GM18861 (cell line): ENCODE measurements around the gene EFCAB8.

ENCODE experiments used
- ATAC-seq: cut with Tn5 transposase; IDR thresholded peaks from one replicate; pipeline ENCODE4 v1.9.1; 2021; ENCODE audit not compliant: unreplicated experiment

The EFCAB8 gene

DNA sequence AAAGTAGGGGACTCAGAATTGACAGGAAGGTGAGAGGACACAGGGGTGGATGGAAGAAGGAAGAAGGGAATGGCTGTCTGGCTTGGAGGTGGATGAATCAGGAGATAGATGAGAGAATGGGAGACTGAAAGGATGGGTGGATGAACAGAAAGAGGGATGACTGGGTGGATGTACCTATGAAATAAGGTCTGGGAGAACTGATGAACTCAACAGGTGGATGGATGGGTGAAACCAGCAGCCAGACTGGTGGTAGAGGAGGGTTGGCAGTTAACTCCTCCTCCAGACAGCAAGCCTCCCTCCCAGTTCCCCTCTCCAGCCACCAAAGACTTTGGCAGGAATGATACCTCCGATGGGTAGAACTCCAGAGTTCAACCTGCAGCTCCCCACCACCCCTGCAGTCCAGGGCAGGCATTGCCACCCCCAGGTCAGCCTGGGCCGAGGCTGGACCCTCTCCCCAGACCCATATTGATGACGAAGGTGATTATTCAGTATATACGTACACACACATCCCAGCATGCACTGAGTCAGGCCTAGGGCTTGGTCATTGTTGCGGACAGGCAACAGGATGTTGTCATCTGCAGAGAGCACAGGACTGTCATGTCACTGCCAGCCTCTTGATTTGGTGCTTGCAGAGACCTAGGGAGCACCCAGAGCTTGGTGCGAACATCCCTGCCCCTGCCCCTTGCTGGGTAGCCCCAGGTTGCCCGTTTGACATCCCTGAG lies 143.5 kb downstream of the EFCAB8 start:
- no peak for ATAC-seq

- no peak for ATAC-seq
Measured at GRCh38 chr20:33004141-33004751, 145.5 kb downstream of the EFCAB8 start, which contains the start of gene SUN5. SUN5 (minus strand) TSS chr20:33004433; CDS start chr20:33004340, 93 bp downstream.

DNA sequence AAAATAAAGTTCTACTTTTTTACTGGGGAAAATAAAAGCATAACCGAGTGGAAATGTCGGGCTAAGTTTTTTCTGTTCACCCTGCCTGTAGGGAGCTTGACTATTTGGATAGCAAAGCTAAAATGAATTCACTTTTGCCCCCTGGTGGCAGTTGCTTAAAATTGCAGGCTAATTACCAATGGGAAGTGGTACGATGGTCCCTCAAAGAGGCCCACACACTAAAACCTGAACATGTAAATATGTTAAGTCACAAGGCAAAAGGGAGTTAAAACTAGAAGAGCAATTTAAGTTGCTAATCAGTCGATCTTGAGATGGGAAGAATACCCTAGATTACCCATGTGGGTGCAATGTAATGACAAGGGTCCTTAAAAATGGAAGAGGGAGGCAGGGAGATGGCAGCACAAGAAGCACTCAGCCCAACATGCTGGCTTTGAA lies 146.4 kb downstream of the EFCAB8 start:
- ATAC-seq: no peak

DNA sequence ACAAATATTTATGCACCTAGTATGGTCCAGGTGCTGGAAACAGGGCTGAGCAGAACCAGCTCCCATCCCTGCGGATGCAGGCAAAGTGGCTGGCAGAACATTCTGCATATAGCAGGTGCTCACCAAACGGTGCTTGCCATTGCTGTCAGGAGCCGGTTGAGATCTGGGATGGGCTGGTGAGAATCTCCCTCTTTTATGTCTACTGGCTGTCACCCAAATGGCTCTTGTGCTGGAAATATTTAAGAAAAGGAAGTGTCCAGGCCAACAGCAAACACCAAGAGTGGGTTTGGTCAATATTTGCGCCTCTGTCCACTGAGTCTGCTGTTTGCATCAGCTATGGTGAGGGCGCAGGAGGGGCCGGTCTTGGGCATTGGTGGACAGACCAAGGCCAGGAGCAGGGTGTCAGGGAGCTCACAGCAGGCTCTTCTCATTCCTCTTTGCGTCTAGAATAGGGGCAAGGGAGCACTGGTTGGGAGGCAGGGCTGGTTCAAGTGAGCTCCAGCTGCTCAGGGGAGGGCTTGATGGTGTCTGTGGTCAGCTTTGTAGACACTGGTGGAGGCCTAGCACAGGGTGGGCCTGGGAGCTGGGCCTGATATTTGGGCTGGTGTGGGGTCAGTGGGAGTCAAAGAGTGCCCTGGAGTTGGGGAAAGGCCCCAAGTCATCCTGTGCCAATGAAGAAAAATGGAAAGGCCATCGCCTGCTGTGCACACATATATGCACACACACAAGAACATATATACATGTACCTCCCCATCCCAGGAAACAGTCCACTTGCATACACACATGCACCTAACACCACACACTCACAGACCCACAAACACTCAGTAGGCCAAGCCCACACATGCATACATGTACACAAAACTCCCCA lies 147.4 kb downstream of the EFCAB8 start:
- no peak for ATAC-seq

GRCh38 chr20:33006776-33007375 lies 148.2 kb downstream of the EFCAB8 start:
- ATAC-seq: no peak

DNA sequence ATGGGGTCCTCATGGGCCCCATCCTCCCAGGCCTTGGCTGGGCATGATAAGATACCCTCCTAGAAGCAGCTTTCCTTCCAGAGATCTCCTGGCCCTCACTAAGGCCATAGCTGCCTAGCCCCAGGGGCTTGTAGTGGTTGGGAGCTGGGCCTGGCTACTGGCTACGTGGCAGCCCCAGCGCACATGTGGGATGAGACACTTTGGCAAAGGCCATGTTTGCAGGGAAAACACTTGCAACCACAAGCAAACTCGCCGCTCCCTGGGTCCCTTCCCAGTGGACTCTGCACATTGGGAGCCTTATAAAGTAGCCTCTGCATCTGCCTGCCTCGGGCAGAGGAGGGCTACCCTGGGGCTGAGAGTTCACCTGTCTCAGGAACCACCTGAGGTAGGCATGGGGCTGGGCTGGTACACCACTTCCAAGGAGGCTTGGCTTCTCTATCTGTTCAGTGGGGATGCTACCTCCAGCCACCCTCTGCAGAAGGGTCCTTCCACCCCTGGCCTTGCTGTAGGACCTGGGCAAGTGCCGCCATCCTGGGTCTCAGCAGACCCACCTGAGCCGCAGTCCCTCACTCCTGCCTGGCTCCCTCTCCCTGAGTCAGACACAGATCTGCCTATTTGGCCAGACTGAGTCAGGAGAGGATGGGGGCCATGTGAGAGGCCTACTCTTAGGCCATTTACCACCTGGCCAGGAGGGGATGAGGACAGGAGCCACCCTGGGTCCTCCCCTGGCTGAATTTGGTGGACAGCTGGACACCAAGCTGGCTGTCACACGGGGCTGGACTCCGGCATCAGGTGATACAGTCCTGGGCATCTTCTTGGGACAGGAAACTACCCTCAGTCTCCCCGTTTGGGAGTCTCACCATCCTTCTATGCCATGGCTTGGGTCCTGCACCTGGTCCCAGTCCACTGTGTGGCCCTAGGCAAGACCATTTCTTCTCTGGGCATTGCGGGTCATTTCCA lies 148.9 kb downstream of the EFCAB8 start, which contains the start of gene BPIFB2:
BPIFB2 (plus strand) TSS at position 329 of the 960 bp plus-strand sequence. CDS start 871 bp downstream, outside the sequence.
- no peak for ATAC-seq

- ATAC-seq: no peak
Measured at GRCh38 chr20:33008336-33009213, 149.9 kb downstream of the EFCAB8 start.

DNA sequence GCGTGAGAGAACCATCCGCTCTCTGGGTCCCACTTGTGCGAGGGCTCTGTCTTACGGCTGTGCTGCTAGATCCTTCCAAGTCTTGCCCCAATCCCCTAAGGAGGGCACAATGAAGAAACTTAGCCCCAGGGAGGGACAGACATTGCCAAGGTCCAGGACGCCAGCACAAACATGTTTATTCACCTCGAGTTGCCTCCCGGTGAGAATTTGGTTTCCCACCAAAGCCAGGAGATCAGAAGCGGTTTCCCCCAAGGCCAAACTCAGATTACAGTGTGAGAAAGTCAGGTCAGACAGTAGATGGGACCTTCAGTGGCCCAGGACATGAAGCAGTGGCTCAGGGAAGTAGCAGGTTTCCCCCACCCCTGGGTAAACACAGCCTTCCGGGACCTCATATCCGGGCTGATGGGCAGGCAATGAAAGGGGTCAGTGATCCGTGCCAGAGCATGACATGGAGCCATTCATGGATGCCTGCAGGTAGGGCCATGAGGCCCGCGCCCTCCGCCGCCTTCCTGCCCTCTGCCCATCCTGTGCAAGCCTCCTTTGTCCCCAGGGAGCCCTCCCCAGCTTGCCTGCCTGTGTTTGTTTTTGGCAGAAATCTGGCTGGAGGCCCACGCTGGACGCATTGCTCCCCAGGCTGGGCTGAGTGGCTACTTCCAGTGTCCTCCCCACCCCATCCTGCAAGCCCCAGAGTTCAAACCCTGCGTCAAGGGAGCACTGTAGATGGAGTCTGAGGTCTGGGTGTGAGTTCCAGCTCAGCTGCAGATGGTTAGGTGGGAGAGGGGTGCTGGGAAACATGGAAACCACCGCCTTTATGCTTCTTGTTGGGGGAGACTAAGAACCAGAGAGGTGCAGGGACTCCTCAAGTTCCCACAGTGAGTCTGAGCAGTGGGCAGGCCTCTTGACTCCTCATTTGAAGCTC lies 150.8 kb downstream of the EFCAB8 start:
- ATAC-seq: no peak

DNA sequence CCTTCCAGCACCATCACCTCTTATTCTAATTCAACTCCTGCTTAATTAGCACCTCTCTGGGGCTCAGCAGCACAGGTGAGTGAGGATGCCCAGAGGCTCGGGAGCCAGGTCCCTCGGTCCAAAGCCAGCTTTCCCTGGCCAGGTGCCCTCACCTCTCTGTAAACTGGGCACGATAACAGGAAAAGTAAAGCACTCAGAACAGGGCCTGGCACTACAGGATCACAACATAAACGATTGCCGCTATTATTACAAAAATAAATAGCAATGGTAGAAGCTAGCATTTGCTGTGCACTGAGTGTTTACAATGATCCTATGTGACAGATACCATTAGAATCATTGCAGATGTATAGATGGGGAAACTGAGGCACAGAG lies 151.4 kb downstream of the EFCAB8 start:
- no peak for ATAC-seq

GRCh38 chr20:33010674-33011449 lies 152.1 kb downstream of the EFCAB8 start:
- ATAC-seq: no peak
